ENCODE results near the gene TARP.
"Not testable (repeated sequence)": the region's sequence is repeated elsewhere in the genome, so short reads cannot be mapped to it uniquely, and the experiment has no call there.

- not testable (repeated sequence) for TF ChIP-seq CTCF, POLR2A (IDR thresholded peaks at IDR 0.05)
These were observed 8.8 kb downstream of the TARP start for GRCh38 chr7:38264602-38265001.
